ENCODE results near the gene WEE1. TPM values are rescaled to one million over a fixed set of nuclear protein-coding genes. Genes with fewer than 3 reads are reported as not detected.

WEE1 gene
- total and polyA plus RNA-seq, 2 experiments from 2014 or later: 50.7 to 149 TPM

GRCh38 chr11:9616858-9617257 lies 43.4 kb downstream of the WEE1 start (continued):
- TF ChIP-seq EZH2 (IDR thresholded peaks at IDR 0.05; ENCODE audit: low read depth, unreplicated experiment) (no peak), POLR2AphosphoS5 (IDR thresholded peaks at IDR 0.05; ENCODE audit: low read depth) (no peak)
- TF ChIP-seq, protein P1, sequence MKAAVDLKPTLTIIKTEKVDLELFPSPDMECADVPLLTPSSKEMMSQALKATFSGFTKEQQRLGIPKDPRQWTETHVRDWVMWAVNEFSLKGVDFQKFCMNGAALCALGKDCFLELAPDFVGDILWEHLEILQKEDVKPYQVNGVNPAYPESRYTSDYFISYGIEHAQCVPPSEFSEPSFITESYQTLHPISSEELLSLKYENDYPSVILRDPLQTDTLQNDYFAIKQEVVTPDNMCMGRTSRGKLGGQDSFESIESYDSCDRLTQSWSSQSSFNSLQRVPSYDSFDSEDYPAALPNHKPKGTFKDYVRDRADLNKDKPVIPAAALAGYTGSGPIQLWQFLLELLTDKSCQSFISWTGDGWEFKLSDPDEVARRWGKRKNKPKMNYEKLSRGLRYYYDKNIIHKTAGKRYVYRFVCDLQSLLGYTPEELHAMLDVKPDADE (IDR thresholded peaks at IDR 0.05): no peak

DNA sequence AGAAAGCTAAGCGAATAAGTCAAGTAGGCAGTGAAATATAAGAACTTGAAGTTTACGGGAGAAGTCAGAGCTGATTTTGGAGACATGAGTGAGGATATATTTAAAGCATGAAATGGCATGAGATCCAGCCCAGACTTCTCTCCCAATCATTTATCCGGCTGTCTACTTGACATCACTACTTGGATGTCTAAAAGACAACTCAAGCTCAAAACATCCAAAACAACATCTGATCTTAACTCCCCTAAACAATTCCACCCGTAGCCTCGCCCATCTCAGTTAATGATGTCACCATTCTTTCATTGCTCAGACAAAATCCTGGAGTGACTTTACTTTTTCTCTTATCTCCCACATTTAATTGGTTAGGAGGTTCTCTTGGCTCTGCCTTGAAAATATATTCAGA lies 44.5 kb downstream of the WEE1 start:
- Mint-ChIP-seq H3K36me3 (ENCODE audit: low read depth) (peaks cover 12% of the 10 kb centered on the region), H3K27ac (no peak overlapping the region), H3K27me3 (ENCODE audit: insufficient read depth, low read depth, poor library complexity) (peaks cover 15% of the 10 kb centered on the region), H3K9me3 (peaks cover 5% of the 10 kb centered on the region; the same call in 2 of the 3 replicates), H3K4me3 (no peak overlapping the region), H3K4me1 (peaks cover 20% of the 10 kb centered on the region)
- ATAC-seq: no peak
- Histone ChIP-seq H3K4me1 (ENCODE audit: insufficient read depth) (peaks cover 5% of the 10 kb centered on the region), H3K4me3 (no peak overlapping the region), H3K9me2 (ENCODE audit: insufficient read depth) (no peaks in the 10 kb centered on the region), H3K27me3 (ENCODE audit: insufficient read depth) (no peaks in the 10 kb centered on the region), H3K27ac (ENCODE audit: low read depth) (no peak overlapping the region), H3F3A (replicated peaks; ENCODE audit: low read depth) (peaks cover 6% of the 10 kb centered on the region), H3K36me3 (ENCODE audit: insufficient read depth) (no peaks in the 10 kb centered on the region), H4K20me1 (replicated peaks; ENCODE audit: insufficient read depth) (no peaks in the 10 kb centered on the region), H2AFZ (no peak overlapping the region), H3K79me2 (replicated peaks; ENCODE audit: insufficient read depth) (no peaks in the 10 kb centered on the region), H3K4me2 (no peak overlapping the region)
- TF ChIP-seq JUNB (IDR thresholded peaks at IDR 0.05; ENCODE audit: unreplicated experiment) (no peak), POLR2AphosphoS5 (IDR thresholded peaks at IDR 0.05; ENCODE audit: low read depth) (no peak), CREB1 (CRISPR knock-in tag; IDR thresholded peaks at IDR 0.05; ENCODE audit: low read depth) (no peak), STAT1 (IDR thresholded peaks at IDR 0.05; ENCODE audit: unreplicated experiment) (no peak), EZH2 (IDR thresholded peaks at IDR 0.05; ENCODE audit: low read depth, unreplicated experiment) (no peak), NANOG (IDR thresholded peaks at IDR 0.05; ENCODE audit: borderline replicate concordance) (no peak), ZNF462 (CRISPR knock-in tag; IDR thresholded peaks at IDR 0.05) (no peak), EZH2phosphoT487 (IDR thresholded peaks at IDR 0.05; ENCODE audit: unreplicated experiment) (no peak), ZNF114 (CRISPR knock-in tag; IDR thresholded peaks at IDR 0.05) (no peak), ZNF331 (CRISPR knock-in tag; IDR thresholded peaks at IDR 0.05; ENCODE audit: low read depth) (no peak)
- TF ChIP-seq, protein P1 (IDR thresholded peaks at IDR 0.05): no peak
- TF ChIP-seq, protein P2, sequence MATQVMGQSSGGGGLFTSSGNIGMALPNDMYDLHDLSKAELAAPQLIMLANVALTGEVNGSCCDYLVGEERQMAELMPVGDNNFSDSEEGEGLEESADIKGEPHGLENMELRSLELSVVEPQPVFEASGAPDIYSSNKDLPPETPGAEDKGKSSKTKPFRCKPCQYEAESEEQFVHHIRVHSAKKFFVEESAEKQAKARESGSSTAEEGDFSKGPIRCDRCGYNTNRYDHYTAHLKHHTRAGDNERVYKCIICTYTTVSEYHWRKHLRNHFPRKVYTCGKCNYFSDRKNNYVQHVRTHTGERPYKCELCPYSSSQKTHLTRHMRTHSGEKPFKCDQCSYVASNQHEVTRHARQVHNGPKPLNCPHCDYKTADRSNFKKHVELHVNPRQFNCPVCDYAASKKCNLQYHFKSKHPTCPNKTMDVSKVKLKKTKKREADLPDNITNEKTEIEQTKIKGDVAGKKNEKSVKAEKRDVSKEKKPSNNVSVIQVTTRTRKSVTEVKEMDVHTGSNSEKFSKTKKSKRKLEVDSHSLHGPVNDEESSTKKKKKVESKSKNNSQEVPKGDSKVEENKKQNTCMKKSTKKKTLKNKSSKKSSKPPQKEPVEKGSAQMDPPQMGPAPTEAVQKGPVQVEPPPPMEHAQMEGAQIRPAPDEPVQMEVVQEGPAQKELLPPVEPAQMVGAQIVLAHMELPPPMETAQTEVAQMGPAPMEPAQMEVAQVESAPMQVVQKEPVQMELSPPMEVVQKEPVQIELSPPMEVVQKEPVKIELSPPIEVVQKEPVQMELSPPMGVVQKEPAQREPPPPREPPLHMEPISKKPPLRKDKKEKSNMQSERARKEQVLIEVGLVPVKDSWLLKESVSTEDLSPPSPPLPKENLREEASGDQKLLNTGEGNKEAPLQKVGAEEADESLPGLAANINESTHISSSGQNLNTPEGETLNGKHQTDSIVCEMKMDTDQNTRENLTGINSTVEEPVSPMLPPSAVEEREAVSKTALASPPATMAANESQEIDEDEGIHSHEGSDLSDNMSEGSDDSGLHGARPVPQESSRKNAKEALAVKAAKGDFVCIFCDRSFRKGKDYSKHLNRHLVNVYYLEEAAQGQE (IDR thresholded peaks at IDR 0.05; ENCODE audit: unreplicated experiment): no peak
- no peak for DNase-seq (ENCODE audit: low spot score)
